Right atrium auricular region (tissue), 2 donors: ENCODE measurements around the gene MYMX. TPM values are rescaled to one million over a fixed set of nuclear protein-coding genes. Genes with fewer than 3 reads are reported as not detected.

Experiments used
- DNase-seq: peaks from one replicate; pipeline ENCODE4 v3.0.0-alpha.2; 2019; ENCODE audit warnings: low spot score
- H3K27ac ChIP-seq, 2 donors: fragments of 200-600 bp; sonication (generic); 1 replicate in 1 of 2; 2 replicates in 1 of 2; pipeline ENCODE4 v1.5.1; 2016 to 2019
- H3K27me3 ChIP-seq, 2 donors: fragments of 200-600 bp; sonication (generic); one replicate each; pipeline versions ENCODE4 v1.5.1 to v1.6.0; 2017 to 2019
- H3K36me3 ChIP-seq: fragments of 200-600 bp; sonication (generic); one replicate; pipeline ENCODE4 v1.5.1; 2016
- H3K4me1 ChIP-seq, 2 donors: fragments of 200-600 bp; sonication (generic); one replicate each; pipeline versions ENCODE4 v1.5.1 to v1.6.0; 2017 to 2019
- H3K4me3 ChIP-seq, 2 donors: fragments of 200-600 bp; sonication (generic); 1 replicate in 1 of 2; 2 replicates in 1 of 2; pipeline ENCODE4 v1.5.1; 2017 to 2019; ENCODE audit warnings: mild to moderate bottlenecking in 1 of 2, moderate library complexity in 1 of 2
- H3K9me3 ChIP-seq, 2 donors: fragments of 200-600 bp; sonication (generic); one replicate each; pipeline ENCODE4 v1.5.1; 2019
- total RNA-seq, 2 donors: library from RNA; depleted of rRNA; stranded (reverse); fragments of >200 nt; gene quantifications; one replicate each; pipeline ENCODE4 v1.1.0, GENCODE V29; 2016
- TF ChIP-seq, protein P1 (sequence below), 2 donors: fragments of 200-600 bp; sonication (generic); IDR thresholded peaks; one replicate each; pipeline ENCODE4 v1.5.1; 2019; ENCODE audit warnings: antibody characterized with exemption in 2 of 2

The MYMX gene
- total RNA-seq, 2 donors from 2014 or later: not detected

DNA sequence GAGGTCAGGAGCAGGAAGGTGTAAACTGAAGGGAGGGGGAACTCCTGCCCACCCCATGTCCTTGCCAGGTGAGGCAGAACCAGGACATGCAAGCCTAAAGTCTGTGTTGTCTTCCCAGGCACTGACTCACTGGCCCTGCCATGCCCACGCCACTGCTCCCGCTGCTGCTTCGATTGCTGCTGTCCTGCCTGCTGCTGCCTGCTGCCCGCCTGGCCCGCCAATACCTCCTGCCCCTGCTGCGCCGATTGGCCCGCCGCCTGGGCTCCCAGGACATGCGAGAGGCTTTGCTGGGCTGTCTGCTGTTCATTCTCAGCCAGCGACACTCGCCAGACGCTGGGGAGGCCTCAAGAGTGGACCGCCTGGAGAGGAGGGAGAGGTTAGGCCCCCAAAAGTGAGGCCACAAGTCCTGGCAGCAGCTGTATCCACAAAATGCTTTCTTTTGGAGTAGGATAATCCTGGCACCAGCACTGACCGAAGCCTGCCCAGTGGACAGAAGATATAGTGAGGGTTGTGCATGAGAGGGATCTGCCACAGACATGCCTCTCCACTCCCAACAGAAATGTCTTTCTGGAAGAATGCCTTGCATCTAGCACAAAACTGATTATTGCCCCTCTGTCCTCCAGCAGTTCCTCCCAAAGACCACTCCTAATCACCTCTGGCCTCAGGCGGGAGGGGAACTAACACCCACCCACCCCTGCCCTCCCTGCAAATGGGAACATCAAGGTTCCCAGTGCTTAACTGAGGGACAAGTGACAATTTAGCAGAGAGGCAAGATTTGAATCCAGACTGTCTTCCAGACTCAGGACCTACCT is 812 bp downstream of the MYMX start:
- H3K27me3 ChIP-seq: no peaks in the 10 kb centered on the region
- H3K4me3 ChIP-seq: no peak overlapping the region

DNA sequence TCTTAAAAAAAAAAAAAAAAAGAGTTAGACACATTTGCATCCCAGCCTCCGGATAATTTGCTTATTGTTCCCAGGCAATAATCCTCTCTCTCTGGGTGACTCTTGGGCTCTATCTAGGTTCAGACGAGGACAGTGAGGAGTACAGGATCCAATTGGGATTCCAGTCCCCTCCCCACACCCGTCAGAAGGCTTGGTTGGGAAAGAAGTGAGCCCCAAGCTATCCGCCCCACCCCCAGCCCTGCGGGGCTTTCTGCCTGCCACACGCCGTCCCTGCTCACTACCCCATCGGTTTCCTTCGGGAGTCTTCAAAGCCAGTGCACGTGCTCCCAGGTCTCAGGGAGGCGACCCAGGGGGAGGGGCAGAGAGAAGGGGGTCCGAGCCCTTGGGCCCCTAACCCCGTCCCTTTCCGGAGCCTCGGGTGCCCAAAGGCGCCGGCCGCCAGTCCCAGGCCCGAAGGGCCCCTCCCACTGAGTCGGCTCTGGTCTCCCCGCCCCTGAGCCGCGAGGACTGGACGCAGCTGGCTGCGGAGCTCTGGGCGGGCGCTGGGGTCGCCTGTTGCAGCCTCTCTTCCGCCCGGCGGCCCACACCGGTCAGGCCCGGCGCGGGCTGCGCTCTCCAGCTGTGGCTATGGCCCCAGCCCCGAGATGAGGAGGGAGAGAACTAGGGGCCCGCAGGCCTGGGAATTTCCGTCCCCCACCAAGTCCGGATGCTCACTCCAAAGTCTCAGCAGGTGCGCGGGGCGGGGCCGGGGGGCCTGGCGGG is 2.5 kb downstream of the MYMX start:
- H3K9me3 ChIP-seq: no peaks in the 10 kb centered on the region
- H3K4me3 ChIP-seq: peak overlapping the region; percentile 52 to 66
- peak; percentile 86 for DNase-seq
- TF ChIP-seq, protein P1, sequence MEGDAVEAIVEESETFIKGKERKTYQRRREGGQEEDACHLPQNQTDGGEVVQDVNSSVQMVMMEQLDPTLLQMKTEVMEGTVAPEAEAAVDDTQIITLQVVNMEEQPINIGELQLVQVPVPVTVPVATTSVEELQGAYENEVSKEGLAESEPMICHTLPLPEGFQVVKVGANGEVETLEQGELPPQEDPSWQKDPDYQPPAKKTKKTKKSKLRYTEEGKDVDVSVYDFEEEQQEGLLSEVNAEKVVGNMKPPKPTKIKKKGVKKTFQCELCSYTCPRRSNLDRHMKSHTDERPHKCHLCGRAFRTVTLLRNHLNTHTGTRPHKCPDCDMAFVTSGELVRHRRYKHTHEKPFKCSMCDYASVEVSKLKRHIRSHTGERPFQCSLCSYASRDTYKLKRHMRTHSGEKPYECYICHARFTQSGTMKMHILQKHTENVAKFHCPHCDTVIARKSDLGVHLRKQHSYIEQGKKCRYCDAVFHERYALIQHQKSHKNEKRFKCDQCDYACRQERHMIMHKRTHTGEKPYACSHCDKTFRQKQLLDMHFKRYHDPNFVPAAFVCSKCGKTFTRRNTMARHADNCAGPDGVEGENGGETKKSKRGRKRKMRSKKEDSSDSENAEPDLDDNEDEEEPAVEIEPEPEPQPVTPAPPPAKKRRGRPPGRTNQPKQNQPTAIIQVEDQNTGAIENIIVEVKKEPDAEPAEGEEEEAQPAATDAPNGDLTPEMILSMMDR (IDR thresholded peaks at IDR 0.05): peak in 1 of 2 donors; percentile 15
- H3K4me1 ChIP-seq: peaks cover 0 to 68% of the 10 kb centered on the region in 2 donors
- H3K27me3 ChIP-seq: no peaks in the 10 kb centered on the region
- no peaks in the 10 kb centered on the region for H3K36me3 ChIP-seq
- peak overlapping the region; percentile 98 for H3K27ac ChIP-seq

More for the DNA sequence above, 812 bp downstream of the MYMX start:
- no peaks in the 10 kb centered on the region for H3K36me3 ChIP-seq
- DNase-seq: no peak
- H3K27ac ChIP-seq: peak overlapping the region; percentile 98
- H3K9me3 ChIP-seq: no peaks in the 10 kb centered on the region
- TF ChIP-seq, protein P1 (IDR thresholded peaks at IDR 0.05): no peak
- H3K4me1 ChIP-seq: peaks cover 0 to 56% of the 10 kb centered on the region in 2 donors

DNA sequence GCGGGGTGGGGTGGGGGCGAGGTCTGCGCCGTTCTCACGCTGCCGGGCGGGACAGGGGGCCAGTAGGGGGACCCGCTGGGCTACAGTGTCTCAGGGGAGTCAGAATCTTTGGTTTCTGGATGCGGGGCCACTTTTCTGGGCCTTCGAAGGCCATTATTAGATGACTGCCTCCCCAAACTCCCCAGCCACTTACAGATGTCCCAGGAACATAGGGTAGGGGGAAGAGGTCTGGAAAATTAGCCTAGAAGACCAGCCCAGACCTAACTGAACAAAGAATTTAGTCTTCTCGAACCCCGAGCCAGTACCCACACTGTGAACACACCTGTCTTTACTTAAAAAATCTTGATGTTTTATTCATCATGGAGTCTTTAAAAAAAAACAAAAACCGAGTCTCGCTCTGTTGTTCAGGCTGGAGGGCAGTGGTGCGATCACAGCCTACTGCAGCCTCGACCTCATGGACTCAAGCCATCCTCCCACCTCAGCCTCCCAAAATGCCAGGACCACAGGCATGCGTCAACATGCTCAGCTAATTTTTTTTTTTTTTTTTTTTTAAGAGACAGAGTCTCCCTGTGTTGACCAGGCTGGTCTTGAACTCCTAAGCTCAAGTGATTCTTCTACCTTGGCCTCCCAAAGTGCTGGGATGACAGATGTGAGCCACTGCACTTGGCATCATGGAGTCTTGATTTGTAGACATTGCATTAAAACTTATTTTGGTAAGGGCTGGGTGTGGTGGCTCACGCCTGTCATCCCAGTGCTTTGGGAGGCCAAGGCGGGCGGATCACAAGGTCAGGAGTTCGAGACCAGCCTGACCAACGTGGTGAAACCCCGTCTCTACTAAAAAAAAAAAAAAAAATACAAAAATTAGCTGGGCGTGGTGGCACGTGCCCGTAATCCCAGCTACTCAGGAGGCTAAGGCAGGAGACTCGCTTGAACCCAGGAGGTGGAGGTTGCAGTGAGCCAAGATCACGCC is 3.4 kb downstream of the MYMX start:
- TF ChIP-seq, protein P1 (IDR thresholded peaks at IDR 0.05): no peak
- DNase-seq: no peak
- peak overlapping the region; percentile 98 for H3K27ac ChIP-seq
- peak overlapping the region; percentile 52 to 66 for H3K4me3 ChIP-seq
- no peaks in the 10 kb centered on the region for H3K9me3 ChIP-seq
- H3K27me3 ChIP-seq: no peaks in the 10 kb centered on the region
- H3K4me1 ChIP-seq: peaks cover 0 to 77% of the 10 kb centered on the region in 2 donors
- H3K36me3 ChIP-seq: no peaks in the 10 kb centered on the region

DNA sequence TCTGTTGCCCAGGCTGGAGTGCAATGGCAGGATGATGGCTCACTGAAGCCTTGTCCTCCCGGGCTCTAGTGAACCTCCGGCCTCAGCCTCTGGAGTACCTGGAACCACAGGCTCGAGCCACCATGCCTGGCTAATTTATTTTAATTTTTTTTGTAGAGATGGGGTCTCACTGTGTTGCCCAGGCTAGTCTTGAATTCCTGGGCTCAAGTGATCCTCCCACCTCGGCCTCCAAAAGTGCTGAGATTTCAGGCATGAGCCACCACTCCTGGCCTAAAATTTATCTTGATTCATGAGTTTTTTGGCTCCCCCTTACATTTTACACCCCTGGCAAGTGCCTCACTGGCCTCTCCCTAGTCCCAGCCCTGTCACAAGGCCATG is 4.2 kb downstream of the MYMX start:
- H3K36me3 ChIP-seq: no peaks in the 10 kb centered on the region
- TF ChIP-seq, protein P1 (IDR thresholded peaks at IDR 0.05): no peak
- no peak for DNase-seq
- H3K27me3 ChIP-seq: no peaks in the 10 kb centered on the region
- H3K9me3 ChIP-seq: no peaks in the 10 kb centered on the region
- no peak overlapping the region for H3K4me3 ChIP-seq
- peak overlapping the region; percentile 98 for H3K27ac ChIP-seq
- peaks cover 0 to 85% of the 10 kb centered on the region in 2 donors for H3K4me1 ChIP-seq

DNA sequence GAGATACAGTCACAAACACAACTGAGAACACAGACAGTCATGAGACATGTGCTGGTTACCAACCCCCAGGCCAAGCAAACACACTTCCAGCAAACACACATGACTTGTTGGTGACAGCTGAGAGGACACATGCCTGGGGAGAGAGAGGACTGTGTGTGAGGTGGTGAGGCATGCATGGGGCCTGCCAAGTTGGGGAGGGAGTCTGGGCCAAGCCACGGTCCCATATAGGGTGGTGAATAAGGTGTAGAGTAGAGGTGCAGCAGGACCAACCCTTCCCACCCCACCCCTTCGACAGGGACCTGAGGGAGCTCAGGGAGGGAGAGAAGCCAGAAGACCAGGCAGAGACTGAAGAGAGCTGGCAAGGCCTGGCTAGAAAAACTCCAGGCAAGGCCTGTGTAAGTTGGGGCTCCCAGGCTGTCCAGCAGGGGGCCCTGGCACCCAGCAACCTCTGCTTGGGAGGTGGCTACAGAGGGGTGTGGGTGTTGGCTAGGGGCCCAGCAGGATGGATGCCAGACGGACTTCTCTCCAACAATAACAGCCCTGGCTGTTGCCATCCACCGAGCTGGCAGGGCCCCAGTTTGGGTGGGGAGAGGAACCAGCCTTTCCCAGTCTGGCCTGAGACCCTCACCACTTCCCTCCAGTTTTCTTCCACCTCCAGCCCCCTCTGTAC is 4.7 kb downstream of the MYMX start:
- Histone ChIP-seq H3K4me3 (peak overlapping the region; percentile 18 to 67), H3K27ac (peak overlapping the region; percentile 98), H3K27me3 (no peaks in the 10 kb centered on the region), H3K36me3 (no peaks in the 10 kb centered on the region), H3K9me3 (no peaks in the 10 kb centered on the region), H3K4me1 (peaks cover 0 to 90% of the 10 kb centered on the region in 2 donors)
- DNase-seq: peak; percentile 94
- TF ChIP-seq, protein P1 (IDR thresholded peaks at IDR 0.05): peak; percentile 77 to 90
